Measurements from ENCODE around the gene TMEM45A.

TMEM45A gene

GRCh38 chr3:100588251-100588650 is 95.8 kb downstream of the TMEM45A start:
- DNase-seq: no peak
- TF ChIP-seq POLR2A (IDR thresholded peaks at IDR 0.05; ENCODE audit: low read length): no peak
- TF ChIP-seq GATA1 (IDR thresholded peaks at IDR 0.05; ENCODE audit: low read depth, low read length): no peak

GRCh38 chr3:100590114-100590839 is 97.9 kb downstream of the TMEM45A start:
- TF ChIP-seq POLR2A (IDR thresholded peaks at IDR 0.05; ENCODE audit: low read length) (no peak), GATA1 (IDR thresholded peaks at IDR 0.05; ENCODE audit: low read depth, low read length) (no peak)
- peak; percentile 74 to 88 for DNase-seq

GRCh38 chr3:100590840-100591147 is 98.4 kb downstream of the TMEM45A start:
- DNase-seq: no peak
- TF ChIP-seq GATA1 (IDR thresholded peaks at IDR 0.05; ENCODE audit: low read depth, low read length) (no peak), POLR2A (IDR thresholded peaks at IDR 0.05; ENCODE audit: low read length) (no peak)

- TF ChIP-seq GATA1 (IDR thresholded peaks at IDR 0.05; ENCODE audit: low read depth, low read length) (no peak), POLR2A (IDR thresholded peaks at IDR 0.05; ENCODE audit: low read length) (no peak)
These were observed 99.0 kb downstream of the TMEM45A start for GRCh38 chr3:100591411-100591810.

GRCh38 chr3:100600181-100601042 is 108.0 kb downstream of the TMEM45A start:
- DNase-seq: no peak

More at GRCh38 chr3:100591411-100591810, 99.0 kb downstream of the TMEM45A start:
- DNase-seq: no peak

GRCh38 chr3:100602506-100603444 is 110.4 kb downstream of the TMEM45A start:
- no peak for DNase-seq

More at GRCh38 chr3:100600181-100601042, 108.0 kb downstream of the TMEM45A start:
- TF ChIP-seq GATA1 (IDR thresholded peaks at IDR 0.05; ENCODE audit: low read depth, low read length) (no peak), POLR2A (IDR thresholded peaks at IDR 0.05; ENCODE audit: low read length) (no peak)

GRCh38 chr3:100603469-100603868 is 111.0 kb downstream of the TMEM45A start:
- TF ChIP-seq POLR2A (IDR thresholded peaks at IDR 0.05; ENCODE audit: low read length): no peak
- no peak for TF ChIP-seq GATA1 (IDR thresholded peaks at IDR 0.05; ENCODE audit: low read depth, low read length)
- DNase-seq: peak; percentile 16 to 21

More at GRCh38 chr3:100602506-100603444, 110.4 kb downstream of the TMEM45A start:
- TF ChIP-seq GATA1 (IDR thresholded peaks at IDR 0.05; ENCODE audit: low read depth, low read length) (no peak), POLR2A (IDR thresholded peaks at IDR 0.05; ENCODE audit: low read length) (no peak)

GRCh38 chr3:100605358-100605757 is 112.9 kb downstream of the TMEM45A start:
- no peak for DNase-seq
- TF ChIP-seq POLR2A (IDR thresholded peaks at IDR 0.05; ENCODE audit: low read length): no peak
- no peak for TF ChIP-seq GATA1 (IDR thresholded peaks at IDR 0.05; ENCODE audit: low read depth, low read length)

GRCh38 chr3:100606894-100607512 is 114.6 kb downstream of the TMEM45A start:
- DNase-seq: no peak
- TF ChIP-seq GATA1 (IDR thresholded peaks at IDR 0.05; ENCODE audit: low read depth, low read length) (no peak), POLR2A (IDR thresholded peaks at IDR 0.05; ENCODE audit: low read length) (no peak)

GRCh38 chr3:100609305-100609704 is 116.9 kb downstream of the TMEM45A start, which contains the start of gene ADGRG7:
TSS of gene ADGRG7 (plus strand) at chr3:100609601. CDS start at chr3:100609857, 256 bp downstream.
- no peak for DNase-seq
- TF ChIP-seq POLR2A (IDR thresholded peaks at IDR 0.05; ENCODE audit: low read length): no peak
- no peak for TF ChIP-seq GATA1 (IDR thresholded peaks at IDR 0.05; ENCODE audit: low read depth, low read length)

GRCh38 chr3:100609963-100610362 is 117.5 kb downstream of the TMEM45A start:
- no peak for DNase-seq
- TF ChIP-seq GATA1 (IDR thresholded peaks at IDR 0.05; ENCODE audit: low read depth, low read length): no peak
- TF ChIP-seq POLR2A (IDR thresholded peaks at IDR 0.05; ENCODE audit: low read length): no peak

- no peak for DNase-seq
- TF ChIP-seq POLR2A (IDR thresholded peaks at IDR 0.05; ENCODE audit: low read length): no peak
- no peak for TF ChIP-seq GATA1 (IDR thresholded peaks at IDR 0.05; ENCODE audit: low read depth, low read length)
These were observed 118.8 kb downstream of the TMEM45A start for GRCh38 chr3:100611221-100611620.
